ENCODE data around the gene HOXA3. TPM values are rescaled to one million over a fixed set of nuclear protein-coding genes. Genes with fewer than 3 reads are reported as not detected.

Gene HOXA3
- total and polyA plus RNA-seq, 2 of the 13 experiments (the other 11 are each of a cell fraction or from before 2014, with no cell fraction given) = 2.9 to 4.6 TPM

DNA sequence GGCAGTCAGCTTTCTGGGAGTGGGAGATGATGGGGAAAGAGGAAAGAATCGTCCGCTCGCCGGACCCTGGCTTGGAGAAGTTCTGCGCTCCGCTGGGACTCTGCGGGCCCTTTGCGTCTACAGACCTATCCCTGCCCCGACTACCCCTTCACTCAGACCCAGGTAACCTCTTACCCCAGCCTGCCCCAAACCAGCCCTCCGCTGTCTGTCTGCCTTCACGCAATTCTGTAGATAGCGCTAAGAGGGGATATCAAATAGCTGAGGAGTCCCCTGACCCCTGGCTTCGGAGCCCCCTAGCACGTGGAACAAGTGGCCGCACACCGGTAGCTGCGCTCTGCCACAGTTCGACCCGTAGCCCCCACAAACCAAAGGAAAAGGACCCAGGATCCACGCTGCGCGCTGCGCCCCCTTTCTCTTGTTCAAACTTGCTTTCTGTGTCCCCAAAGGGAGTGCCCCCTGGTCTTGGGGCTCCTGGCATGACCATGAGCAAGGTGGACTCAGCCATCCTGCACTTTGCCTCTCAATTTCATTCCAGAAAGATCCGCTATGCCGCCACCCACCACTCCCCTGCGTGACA, 28.8 kb downstream of the HOXA3 start (continued):
- TF ChIP-seq, protein P1, sequence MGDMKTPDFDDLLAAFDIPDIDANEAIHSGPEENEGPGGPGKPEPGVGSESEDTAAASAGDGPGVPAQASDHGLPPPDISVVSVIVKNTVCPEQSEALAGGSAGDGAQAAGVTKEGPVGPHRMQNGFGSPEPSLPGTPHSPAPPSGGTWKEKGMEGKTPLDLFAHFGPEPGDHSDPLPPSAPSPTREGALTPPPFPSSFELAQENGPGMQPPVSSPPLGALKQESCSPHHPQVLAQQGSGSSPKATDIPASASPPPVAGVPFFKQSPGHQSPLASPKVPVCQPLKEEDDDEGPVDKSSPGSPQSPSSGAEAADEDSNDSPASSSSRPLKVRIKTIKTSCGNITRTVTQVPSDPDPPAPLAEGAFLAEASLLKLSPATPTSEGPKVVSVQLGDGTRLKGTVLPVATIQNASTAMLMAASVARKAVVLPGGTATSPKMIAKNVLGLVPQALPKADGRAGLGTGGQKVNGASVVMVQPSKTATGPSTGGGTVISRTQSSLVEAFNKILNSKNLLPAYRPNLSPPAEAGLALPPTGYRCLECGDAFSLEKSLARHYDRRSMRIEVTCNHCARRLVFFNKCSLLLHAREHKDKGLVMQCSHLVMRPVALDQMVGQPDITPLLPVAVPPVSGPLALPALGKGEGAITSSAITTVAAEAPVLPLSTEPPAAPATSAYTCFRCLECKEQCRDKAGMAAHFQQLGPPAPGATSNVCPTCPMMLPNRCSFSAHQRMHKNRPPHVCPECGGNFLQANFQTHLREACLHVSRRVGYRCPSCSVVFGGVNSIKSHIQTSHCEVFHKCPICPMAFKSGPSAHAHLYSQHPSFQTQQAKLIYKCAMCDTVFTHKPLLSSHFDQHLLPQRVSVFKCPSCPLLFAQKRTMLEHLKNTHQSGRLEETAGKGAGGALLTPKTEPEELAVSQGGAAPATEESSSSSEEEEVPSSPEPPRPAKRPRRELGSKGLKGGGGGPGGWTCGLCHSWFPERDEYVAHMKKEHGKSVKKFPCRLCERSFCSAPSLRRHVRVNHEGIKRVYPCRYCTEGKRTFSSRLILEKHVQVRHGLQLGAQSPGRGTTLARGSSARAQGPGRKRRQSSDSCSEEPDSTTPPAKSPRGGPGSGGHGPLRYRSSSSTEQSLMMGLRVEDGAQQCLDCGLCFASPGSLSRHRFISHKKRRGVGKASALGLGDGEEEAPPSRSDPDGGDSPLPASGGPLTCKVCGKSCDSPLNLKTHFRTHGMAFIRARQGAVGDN (CRISPR knock-in tag; IDR thresholded peaks at IDR 0.05) = peak; percentile 26; the same call in 1 of the 2 replicates
- TF ChIP-seq FOXK2 (IDR thresholded peaks at IDR 0.05) = no peak

DNA sequence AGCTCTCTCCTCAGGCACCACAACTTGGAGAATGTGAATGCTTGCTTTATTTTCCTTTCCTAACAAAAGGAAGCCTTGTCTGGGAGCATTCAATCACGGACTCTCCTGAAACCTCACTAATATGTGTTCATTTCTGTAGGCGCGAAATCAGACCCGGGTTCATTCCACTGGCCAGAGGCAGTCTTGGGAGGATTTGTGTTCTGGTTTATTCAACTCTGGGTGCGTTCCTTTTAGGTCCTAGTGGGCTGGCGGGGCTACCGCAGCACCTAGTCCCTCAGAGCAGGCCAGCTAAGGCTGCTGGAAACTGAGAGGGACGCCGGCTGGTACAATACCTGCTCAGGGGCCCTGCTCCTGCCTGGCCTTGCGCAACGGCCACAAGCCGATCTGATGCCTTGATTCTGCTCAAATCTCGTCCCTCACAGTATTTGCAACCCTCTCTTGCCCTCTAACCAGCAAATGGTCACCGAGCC, 29.3 kb downstream of the HOXA3 start:
- ChIA-PET POLR2A (interaction anchor here (1.6 to 5.8 kb wide), 9 partner anchors 9 to 433 kb away, joined by 5 to 118 read pairs (median 10); partner anchors contain the start of genes HOXA1, HOXA4 and SKAP2), CTCF (ENCODE audit: low intra/inter-chr PET ratio, low total read pairs) (no interaction called here)
- H3K27ac ChIP-seq (ENCODE audit: extremely low read length, insufficient read depth, low read length) = peak overlapping the region; percentile 96
- H2AFZ ChIP-seq (ENCODE audit: low read length) = no peak overlapping the region
- in situ Hi-C loops (cut with HindIII; ENCODE audit: extremely low pct_ligation_motif_present, low pct_unique_long_range_greater_than_20kb) (no loop called here), intact Hi-C loops (cut with micrococcal nuclease; ENCODE audit: unreplicated experiment) (no loop called here)
- H3K9ac ChIP-seq (ENCODE audit: insufficient read depth, low read depth, low read length) = peak overlapping the region; percentile 88
- no peaks in the 10 kb centered on the region for H3K9me3 ChIP-seq (ENCODE audit: low read length)
- TSS peak; percentile 85 for BruUV-seq (replicated peaks)
- peaks cover 81% of the 10 kb centered on the region for H3K4me1 ChIP-seq (ENCODE audit: insufficient read depth, low read length)
- peaks cover 7% of the 10 kb centered on the region for H4K20me1 ChIP-seq (ENCODE audit: insufficient read depth, low read length)
- peak; percentile 4 for FAIRE-seq
- WGBS (ENCODE audit: low lambda C conversion rate) = 0% methylated on average over 6 of the region's 14 CpGs
- ATAC-seq = peak; percentile 67
- H3K27me3 ChIP-seq (ENCODE audit: control insufficient read depth in 1 of 2, insufficient read depth in 2 of 2, low read length in 2 of 2) = no peaks in the 10 kb centered on the region; a peak in 1 of 5 replicates
- H3K79me2 ChIP-seq (ENCODE audit: insufficient read depth, low read length) = peaks cover 51% of the 10 kb centered on the region
- H3K4me3 ChIP-seq (replicated peaks in 1 of 3; ENCODE audit: insufficient read depth in 1 of 3, low read depth in 2 of 3, low read length in 3 of 3) = peak overlapping the region; percentile 82 to 95 (median 87)
- H3K4me2 ChIP-seq (ENCODE audit: low read depth, low read length) = peak overlapping the region; percentile 87
- H3K36me3 ChIP-seq (replicated peaks in 1 of 2; ENCODE audit: control insufficient read depth in 1 of 2, insufficient read depth in 2 of 2, low read length in 2 of 2) = peaks cover 0 to 8% of the 10 kb centered on the region in 2 experiments; a peak in 1 of 5 replicates
- DNase-seq (ENCODE audit: low spot score) = peak; percentile 44
- TF ChIP-seq ZNF557 (CRISPR knock-in tag; IDR thresholded peaks at IDR 0.05) = no peak
- TF ChIP-seq, protein P2, sequence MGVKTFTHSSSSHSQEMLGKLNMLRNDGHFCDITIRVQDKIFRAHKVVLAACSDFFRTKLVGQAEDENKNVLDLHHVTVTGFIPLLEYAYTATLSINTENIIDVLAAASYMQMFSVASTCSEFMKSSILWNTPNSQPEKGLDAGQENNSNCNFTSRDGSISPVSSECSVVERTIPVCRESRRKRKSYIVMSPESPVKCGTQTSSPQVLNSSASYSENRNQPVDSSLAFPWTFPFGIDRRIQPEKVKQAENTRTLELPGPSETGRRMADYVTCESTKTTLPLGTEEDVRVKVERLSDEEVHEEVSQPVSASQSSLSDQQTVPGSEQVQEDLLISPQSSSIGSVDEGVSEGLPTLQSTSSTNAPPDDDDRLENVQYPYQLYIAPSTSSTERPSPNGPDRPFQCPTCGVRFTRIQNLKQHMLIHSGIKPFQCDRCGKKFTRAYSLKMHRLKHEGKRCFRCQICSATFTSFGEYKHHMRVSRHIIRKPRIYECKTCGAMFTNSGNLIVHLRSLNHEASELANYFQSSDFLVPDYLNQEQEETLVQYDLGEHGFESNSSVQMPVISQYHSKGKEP (CRISPR knock-in tag; IDR thresholded peaks at IDR 0.05) = no peak
- TF ChIP-seq, protein P3, sequence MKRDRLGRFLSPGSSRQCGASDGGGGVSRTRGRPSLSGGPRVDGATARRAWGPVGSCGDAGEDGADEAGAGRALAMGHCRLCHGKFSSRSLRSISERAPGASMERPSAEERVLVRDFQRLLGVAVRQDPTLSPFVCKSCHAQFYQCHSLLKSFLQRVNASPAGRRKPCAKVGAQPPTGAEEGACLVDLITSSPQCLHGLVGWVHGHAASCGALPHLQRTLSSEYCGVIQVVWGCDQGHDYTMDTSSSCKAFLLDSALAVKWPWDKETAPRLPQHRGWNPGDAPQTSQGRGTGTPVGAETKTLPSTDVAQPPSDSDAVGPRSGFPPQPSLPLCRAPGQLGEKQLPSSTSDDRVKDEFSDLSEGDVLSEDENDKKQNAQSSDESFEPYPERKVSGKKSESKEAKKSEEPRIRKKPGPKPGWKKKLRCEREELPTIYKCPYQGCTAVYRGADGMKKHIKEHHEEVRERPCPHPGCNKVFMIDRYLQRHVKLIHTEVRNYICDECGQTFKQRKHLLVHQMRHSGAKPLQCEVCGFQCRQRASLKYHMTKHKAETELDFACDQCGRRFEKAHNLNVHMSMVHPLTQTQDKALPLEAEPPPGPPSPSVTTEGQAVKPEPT (CRISPR knock-in tag; IDR thresholded peaks at IDR 0.05; ENCODE audit: low read depth) = no peak
- TF ChIP-seq IRX3 (CRISPR knock-in tag; IDR thresholded peaks at IDR 0.05; ENCODE audit: borderline replicate concordance, low read depth) = no peak
- TF ChIP-seq RBAK (CRISPR knock-in tag; IDR thresholded peaks at IDR 0.05) = no peak
- TF ChIP-seq, protein P4, sequence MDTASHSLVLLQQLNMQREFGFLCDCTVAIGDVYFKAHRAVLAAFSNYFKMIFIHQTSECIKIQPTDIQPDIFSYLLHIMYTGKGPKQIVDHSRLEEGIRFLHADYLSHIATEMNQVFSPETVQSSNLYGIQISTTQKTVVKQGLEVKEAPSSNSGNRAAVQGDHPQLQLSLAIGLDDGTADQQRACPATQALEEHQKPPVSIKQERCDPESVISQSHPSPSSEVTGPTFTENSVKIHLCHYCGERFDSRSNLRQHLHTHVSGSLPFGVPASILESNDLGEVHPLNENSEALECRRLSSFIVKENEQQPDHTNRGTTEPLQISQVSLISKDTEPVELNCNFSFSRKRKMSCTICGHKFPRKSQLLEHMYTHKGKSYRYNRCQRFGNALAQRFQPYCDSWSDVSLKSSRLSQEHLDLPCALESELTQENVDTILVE (CRISPR knock-in tag; IDR thresholded peaks at IDR 0.05) = no peak
- TF ChIP-seq, protein P5, sequence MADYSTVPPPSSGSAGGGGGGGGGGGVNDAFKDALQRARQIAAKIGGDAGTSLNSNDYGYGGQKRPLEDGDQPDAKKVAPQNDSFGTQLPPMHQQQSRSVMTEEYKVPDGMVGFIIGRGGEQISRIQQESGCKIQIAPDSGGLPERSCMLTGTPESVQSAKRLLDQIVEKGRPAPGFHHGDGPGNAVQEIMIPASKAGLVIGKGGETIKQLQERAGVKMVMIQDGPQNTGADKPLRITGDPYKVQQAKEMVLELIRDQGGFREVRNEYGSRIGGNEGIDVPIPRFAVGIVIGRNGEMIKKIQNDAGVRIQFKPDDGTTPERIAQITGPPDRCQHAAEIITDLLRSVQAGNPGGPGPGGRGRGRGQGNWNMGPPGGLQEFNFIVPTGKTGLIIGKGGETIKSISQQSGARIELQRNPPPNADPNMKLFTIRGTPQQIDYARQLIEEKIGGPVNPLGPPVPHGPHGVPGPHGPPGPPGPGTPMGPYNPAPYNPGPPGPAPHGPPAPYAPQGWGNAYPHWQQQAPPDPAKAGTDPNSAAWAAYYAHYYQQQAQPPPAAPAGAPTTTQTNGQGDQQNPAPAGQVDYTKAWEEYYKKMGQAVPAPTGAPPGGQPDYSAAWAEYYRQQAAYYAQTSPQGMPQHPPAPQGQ (CRISPR knock-in tag; IDR thresholded peaks at IDR 0.05; ENCODE audit: borderline replicate concordance) = no peak
- TF ChIP-seq PAWR (CRISPR knock-in tag; IDR thresholded peaks at IDR 0.05; ENCODE audit: borderline replicate concordance) = no peak

Data from HepG2 (cell line).